Stimulated activated naive CD8-positive, alpha-beta T cell treated with anti-CD3 and anti-CD28 coated beads, Interleukin-15, Interleukin-2, amounts not matched to agents 100 U/mL and 50 U/mL, for 24 hours (primary cell): ENCODE data around the gene RPL22L1.
"Not testable (repeated sequence)": the region's sequence is repeated elsewhere in the genome, so short reads cannot be mapped to it uniquely, and the experiment has no call there.

Source experiments
- ATAC-seq: fragments of 150-1000 bp; cut with Tn5 transposase; one replicate; pipeline ENCODE4 v1.10.0; 2021
- DNase-seq: peaks from one replicate; pipeline ENCODE4 v3.0.0; 2021

Gene RPL22L1

DNA sequence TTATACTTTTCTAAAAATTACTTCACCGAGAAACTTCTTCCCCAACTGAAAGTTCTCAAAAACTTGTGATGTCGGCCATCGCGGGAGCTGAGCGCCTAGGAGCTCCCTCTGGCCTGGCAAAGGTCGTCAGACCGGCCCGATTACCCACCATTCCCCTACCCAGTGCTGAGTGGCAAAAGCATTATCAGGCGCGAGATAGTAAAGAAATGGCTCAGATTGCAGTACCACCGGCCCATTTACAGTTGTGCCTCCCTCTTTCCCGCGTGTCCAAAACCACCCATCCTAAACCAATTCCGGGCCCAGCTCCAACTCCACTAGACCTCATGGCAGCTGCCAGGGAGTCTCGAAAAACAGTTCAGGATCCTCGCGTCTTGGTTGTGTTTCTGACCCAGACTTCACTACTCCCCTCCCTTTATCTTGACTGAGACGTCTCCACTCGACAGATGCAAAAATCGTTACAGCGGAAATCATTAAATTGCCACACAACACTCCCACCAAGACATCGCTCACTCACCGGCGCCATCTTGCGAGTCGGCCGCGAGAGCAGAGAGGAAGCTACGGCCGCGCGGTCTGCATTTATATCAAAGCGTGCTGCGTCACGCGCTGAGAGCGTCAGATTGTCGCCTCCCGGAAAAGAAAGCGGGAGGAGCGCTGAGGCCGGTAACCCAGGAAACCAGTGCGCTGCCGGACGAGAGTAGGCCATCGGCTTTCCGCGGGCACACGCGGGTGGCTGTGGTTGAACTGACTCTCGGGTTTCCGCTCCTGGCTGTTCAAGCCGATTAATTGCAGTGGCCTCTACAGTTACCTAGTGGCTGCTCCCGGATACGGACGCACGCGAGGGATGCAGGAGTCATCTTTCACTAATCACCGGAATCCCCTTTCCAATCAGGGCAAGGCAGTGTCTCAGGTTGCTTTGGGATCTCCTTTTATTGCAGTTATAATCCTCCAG, at the start of gene RPL22L1:
RPL22L1 (minus strand) TSS at position 551 of the 949 bp plus-strand sequence; CDS start at position 523, 28 bp downstream.
- ATAC-seq (peak; percentile 94), DNase-seq (peak; percentile 92)

DNA sequence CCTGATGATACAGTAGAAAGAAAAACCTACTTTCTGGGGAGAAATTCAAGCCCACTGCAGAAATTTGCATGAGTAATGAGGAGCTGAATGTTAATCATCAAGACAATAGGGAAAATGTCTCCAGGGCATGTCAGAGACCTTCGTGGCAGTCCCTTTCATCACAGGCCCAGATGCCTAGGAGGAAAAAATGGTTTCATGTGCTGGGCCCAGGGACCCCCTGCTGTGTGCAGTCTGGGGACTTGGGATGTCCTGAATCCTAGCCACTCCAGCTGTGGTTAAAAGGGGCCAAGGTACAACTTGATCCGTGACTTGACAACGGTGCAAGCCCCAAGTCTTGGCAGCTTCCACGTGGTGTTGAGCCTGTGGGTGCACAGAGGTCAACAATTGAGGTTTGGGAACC, 48.7 kb upstream of the RPL22L1 start:
- no peak for DNase-seq
- no peak for ATAC-seq

DNA sequence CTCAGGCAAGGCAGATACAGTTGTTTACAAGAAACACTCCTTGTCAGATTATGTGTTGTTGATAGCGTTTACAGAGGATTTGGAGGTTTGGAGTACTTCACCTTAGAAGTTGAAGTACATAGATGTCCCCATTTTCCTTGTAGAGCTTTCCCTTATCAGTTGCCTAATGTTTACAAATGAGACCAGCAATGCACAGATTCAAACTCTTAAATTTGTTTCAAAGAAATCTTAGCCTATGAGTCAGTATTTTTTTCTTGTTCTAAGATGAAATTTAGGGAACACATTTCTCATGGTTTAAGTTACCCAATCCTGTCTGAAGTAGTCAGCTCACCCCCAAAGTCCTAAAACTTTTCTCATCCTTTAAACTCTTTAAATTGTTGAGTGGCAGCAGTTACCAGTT, 44.7 kb upstream of the RPL22L1 start:
- ATAC-seq = no peak

DNA sequence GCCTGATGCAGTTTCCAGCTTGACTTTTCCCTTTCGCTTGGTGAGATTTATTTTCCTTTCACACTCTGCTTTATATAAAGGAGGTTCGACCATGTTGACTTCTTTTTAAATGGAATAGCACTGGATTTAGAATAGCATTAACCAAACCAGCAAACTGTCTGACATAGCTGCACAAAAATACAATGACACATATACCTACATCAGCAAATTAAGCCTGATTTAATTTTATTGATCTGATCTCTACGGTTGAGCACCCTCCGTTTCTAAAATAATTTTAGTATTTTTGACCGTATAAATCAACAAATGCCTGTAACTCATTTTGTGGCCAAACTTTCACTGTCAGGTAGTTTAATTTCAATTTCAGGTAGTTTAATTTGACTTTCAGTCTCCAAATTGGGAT, 44.2 kb upstream of the RPL22L1 start:
- no peak for DNase-seq
- ATAC-seq = no peak

More for the DNA sequence above, 44.7 kb upstream of the RPL22L1 start:
- DNase-seq = no peak

DNA sequence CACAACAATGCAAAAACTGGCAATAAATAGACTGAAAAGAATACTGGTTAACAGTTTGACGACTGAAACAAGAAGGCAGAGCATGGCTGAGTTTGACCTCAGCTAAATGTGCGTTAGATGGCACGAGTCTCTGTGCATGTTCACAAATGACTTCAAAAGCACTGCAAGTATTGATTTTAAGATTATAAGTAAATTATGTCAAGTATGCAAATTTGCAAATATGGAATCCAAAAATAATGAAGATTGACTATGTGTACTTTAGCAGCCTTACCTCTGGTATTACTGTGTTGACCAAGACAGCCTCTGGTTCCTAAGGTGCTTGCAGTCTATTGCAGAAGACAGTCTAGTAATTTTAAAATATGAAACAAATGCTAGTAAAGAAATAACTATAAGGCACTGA, 41.1 kb upstream of the RPL22L1 start:
- DNase-seq (no peak), ATAC-seq (no peak)

DNA sequence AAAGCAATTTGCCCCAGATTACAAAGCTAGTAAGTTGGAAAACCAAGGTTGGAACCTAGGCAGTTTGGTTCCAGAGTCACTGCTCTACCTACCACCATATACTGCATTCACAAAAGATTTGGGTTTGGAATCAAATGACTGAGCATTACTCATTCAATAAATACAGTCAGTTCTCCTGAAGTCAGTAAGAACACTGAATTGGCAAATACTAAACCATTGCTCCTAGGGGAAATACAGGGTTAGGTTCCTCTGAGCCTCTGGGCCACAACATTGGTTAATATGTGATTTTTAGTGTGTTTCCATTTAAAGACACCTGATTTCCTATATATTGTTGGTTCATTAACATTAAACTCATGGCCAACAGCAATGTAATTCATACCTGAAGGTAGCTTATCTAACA, 40.5 kb upstream of the RPL22L1 start:
- no peak for DNase-seq

DNA sequence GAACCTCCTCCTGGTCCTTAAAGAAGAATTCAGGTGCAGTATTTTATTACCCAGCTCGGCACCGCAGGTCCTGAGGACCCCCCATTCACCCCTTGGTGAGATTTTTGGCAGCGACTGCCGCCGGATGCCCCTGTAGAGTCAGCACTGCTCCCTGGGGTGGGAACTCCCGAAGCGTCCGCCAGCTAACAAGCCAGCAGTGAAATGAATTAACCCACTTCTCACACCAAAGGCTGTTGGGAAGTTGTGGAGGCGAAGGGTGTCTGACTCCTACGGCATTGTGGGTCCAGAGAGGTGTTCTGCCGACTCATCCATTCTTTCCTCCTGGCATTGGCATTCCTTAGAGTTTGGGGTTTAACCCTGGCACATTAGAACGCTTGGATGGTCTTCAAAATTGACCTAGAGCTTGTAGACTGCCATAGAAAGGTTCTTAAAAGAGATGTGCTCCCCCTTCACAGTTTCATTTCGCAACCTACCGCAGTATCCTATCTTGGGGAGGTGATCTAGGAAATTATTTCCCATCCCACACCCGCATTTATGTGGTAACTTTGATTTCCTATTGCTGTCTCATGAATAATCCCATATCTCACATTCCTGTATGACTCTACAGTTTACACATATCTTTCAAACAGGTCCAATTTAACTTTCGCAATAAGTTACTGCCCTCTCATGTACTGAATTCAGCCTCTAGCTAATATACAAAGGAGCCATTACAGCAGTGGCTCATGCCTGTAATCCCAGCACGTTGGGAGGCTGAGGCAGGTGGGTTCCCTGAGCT, 39.3 kb upstream of the RPL22L1 start:
- ATAC-seq (no peak), DNase-seq (no peak)

More for the DNA sequence above, 40.5 kb upstream of the RPL22L1 start:
- no peak for ATAC-seq

DNA sequence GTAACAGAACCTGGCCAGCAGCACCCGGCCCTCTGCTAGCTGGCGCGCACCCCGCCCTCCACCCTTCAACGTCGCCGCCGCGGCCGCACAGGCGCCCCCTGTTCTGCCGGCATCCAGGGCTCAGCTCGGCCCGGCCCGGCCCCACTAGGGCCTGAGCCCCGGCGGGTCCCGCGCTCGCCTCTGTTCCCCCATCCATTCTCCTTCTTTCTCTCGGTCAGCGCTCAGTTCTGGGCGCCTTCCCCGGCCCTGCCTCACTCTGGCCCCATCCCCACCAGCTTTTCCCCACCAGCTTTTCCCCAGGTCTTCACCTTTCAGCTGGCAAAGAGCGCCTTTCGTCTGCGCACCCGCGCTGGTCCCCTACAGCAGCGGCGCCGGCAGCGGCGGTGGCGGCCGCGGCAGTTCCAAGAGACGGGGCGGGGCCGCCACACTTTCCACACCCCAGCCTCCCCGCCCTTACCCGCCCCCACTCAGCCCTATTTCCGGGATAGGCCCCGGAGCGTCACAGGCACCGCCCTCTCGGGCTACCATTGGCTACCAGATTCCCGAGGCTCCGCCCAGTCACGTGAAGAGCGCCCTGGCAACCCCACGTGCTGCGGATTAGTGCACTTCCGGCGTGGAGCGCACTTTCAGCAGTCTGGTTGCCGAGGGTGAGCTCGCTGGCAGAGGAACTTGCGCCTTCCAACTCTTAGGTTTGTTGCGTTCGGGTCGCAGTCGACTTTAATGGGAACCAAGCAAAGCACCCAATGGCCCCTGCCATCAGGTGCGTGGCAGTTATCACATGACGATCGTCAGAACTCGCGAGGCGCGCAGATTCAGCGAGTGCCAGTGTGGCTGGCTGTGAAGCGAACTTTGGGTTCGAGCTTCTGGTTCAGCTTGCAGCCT, 38.5 kb upstream of the RPL22L1 start, which contains the start of gene EIF5A2:
EIF5A2 (minus strand) TSS at position 403 of the 882 bp plus-strand sequence. CDS start 831 bp downstream, outside the sequence.
- DNase-seq (peak; percentile 96), ATAC-seq (peak; percentile 97)

DNA sequence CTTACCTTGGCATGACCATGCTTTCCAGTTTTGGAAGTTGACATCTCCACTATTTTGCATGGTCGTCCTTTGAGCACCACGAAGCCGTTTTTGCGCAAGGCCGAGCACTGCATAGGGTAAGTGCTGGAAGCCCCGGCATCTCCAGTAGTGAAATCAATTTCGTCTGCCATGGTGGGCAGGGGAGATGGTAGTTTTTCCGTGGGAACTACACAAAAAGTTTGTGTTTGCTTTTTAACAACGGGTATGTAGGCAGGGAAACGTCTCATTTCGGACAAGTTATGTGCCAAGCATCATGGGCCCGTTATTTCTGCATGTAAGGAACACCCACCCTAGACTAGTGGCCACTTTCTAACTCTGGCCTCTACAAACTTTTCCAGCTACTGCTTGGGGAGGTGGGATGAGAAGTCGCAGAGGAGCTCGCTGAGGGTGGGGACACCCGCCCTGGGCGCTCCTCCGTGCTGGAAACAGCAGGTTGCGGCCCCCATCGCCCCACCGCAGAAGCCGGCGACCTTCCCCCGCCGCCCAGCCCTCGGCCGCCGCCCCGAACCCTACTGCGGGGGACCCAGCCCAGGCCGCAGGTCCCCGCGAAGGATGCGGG, 37.7 kb upstream of the RPL22L1 start:
- no peak for ATAC-seq
- DNase-seq = peak; percentile 6

DNA sequence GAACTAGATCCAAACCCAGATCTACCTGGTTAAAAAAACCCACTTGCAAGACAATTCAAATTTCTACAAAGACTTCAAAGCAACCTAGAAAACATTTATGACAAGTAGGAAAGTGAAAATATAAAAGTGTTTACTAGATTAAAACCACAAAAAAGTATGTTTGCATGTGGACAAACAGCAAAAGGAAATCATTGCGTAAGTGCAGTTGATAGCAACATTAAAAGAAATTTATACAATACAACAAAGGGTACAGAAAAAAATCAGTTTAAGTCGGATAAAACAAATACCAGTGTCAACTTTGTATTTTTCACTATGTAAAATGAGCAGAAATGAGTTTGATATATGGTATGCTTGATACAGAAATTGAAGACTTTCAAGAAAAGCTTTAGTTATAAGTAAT, 35.9 kb upstream of the RPL22L1 start:
- DNase-seq (no peak), ATAC-seq (no peak)

DNA sequence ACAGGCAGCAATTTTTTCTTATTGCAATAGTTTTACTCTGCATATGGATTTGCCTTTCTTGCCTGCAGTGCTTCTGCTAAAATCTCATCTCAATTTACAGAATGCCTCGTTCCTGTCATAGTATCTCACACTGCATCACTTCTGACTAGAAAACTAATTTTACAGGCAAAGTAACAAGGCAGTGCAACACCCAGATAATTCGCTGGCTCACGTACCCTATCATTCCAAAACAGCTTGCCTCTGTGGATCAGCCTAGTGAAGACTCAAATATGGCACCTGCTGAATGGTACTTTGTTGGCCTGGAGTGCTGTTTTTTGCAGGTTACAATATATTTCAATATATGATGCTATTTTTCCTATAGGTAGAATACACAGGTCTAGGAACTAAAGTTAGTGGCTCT, 33.1 kb upstream of the RPL22L1 start:
- no peak for ATAC-seq
- DNase-seq = no peak

DNA sequence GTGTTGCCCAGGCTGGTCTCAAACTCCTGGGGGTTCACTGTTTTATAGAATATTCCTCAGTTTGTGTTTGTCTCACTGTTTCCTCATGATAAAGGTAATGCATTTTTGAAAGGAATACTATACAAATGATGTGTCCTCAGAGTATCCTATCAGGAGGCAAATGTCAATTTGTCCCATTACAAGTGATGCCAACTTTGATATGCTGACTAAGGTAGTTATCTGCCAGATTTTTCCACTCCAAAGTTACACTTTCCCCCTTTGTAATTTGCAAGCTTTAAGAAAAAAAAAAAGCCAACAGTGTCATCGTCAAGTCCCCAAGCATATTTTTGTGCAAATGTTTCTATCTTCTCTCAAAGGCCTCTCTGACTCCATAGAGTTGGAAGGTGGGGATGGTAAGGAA, 29.5 kb upstream of the RPL22L1 start:
- DNase-seq (no peak), ATAC-seq (no peak)

DNA sequence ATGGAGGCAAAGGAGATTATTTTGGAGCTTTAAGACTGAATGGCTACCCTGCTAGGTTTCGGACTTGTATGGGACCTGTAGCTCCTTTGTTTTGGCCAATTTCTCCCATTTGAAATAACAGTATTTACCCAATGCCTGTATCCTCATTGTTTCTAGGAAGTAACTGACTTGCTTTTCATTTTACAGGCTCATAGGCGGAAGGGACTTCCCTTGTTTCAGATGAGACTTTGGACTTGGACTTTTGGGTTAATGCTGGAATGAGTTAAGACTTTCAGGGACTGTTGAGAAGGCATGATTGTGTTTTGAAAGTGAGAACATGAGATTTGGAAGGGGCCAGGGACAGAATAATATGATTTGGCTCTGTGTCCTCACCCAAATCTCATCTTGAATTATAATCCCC, 28.0 kb upstream of the RPL22L1 start:
- no peak for DNase-seq
- ATAC-seq = no peak

DNA sequence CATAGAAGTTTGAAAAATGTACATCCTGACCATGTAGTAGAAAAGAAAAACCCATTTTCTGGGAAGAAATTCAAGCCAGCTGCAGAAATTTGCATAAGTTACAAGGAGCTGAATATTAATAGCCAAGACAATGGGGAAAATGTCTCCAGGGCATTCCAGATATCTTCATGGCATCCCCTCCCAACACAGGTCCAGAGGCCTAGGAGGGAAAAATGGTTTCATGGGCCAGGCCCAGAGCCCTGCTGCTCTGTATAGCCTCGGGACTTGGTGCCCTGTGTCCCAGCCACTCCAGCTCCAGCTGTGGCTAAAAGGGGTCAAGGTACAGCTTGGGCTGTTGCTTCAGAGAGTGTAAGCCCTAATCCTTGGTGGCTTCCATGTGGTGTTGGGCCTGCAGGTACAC, 27.2 kb upstream of the RPL22L1 start:
- not testable (repeated sequence) for DNase-seq, ATAC-seq

DNA sequence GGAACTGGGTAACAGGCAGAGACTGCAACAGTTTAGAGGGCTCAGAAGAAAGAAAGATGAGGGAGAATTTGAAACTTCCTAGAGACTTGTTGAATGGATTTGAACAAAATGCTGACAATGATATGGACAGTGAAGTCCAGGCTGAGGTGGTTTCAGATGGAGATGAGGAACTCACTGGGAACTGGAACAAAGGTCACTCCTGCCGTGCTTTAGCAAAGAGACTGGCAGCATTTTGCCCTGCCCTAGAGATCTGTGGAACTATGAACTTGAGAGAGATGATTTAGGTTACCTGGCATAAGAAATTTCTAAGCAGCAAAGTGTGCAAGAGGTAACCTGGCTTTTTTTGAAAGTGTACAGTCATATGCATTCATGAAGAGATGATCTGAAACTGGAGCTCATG, 26.8 kb upstream of the RPL22L1 start:
- DNase-seq (no peak), ATAC-seq (no peak)

DNA sequence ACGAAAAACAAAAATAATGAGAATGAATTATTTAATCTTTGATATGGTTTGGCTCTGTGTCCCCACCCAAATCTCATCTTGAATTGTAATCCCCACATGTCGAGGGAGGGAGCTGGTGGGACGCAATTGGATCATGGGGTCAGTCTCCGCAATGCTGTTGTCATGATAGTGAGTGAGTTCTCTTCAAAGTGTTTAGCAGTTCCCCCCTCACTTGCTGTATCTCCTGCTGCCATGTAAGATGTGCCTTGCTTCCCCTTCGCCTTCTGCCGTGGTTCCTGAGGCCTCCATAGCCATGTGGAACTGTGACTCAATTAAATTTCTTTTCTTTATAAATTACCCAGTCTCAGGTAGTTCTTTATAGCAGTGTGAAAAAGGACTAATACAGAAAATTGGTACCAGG, 26.3 kb upstream of the RPL22L1 start:
- not testable (repeated sequence) for ATAC-seq, DNase-seq

DNA sequence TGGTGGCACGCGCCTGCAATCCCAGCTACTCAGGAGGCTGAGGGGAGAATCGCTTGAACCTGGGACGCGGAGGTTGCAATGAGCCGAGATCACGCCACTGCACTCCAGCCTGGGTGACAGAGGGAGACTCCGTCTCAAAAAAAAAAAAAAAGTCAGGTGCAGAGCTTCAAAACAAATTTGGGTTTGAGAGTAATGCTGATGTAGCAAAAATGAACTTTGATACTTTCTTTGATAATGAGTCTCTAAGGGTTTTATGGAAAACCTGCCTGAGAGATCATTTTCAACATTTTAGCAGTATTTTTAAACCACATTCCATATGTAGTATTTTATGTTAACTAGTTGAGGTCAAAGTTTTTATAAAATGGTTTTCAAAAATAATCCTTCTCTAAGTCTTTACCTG, 23.9 kb upstream of the RPL22L1 start:
- ATAC-seq = no peak
- no peak for DNase-seq

DNA sequence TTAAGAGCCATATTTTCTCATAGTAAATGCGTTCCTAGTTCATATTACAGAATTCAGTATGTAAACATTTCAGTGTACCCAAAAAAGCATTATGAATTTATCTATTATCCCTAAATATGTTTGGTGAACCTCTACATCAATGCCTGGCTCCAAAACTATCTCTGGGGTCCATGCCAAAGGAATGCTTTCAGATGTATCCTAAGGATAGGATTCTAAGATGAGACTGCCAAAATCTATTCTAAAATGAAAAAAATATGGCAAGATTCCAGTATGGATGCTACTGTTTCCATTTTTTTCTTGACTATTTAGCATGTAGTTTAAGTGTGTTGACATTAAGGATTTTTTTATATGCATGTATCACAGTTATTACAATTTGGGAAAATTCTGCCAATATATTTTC, 19.6 kb upstream of the RPL22L1 start:
- no peak for ATAC-seq
- no peak for DNase-seq

DNA sequence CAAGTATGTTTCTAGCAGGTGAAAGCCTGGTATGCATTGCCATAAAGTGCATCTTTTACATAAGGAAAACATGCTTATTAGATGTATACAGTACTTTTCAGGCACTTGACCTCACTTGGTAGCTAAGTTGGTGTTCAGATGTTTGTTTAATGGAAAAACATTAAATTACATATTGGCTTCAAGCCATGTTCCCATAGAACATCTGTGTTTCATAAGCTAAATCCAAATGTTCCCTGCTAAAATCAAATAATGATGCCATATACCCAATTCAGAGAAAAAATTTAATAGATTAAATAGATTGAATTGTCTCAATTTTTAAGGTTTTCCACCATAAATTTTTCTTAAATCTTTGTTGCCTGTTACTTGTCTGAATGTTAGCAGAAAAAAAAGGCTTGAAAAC, 19.1 kb upstream of the RPL22L1 start:
- DNase-seq = no peak
- ATAC-seq = no peak

DNA sequence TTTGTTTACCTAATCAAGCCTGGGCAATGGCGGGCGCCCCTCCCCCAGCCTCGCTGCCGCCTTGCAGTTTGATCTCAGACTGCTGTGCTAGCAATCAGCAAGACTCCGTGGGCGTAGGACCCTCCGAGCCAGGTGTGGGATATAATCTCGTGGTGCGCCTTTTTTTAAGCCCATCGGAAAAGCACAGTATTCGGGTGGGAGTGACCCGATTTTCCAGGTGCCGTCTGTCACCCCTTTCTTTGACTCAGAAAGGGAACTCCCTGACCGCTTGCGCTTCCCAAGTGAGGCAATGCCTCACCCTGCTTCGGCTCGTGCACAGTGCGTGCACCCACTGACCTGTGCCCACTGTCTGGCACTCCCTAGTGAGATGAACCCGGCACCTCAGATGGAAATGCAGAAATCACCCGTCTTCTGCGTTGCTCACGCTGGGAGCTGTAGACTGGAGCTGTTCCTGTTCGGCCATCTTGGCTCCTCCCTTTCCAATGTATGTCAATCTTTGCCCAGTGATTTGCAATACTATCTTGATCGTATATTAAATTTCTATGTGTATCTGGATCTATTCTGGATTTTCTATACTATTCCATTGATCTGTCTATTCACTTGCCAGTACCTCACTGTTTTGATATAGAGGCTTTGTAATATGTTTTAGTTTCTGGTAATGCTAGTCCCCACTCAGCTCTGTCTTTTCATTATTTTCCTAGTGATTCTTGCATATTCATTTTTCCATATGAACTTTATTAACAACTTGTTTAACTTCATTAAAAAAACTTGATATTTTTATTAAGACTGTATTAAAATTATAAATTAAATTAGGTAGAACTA, 14.3 kb upstream of the RPL22L1 start:
- ATAC-seq, DNase-seq: not testable (repeated sequence)

DNA sequence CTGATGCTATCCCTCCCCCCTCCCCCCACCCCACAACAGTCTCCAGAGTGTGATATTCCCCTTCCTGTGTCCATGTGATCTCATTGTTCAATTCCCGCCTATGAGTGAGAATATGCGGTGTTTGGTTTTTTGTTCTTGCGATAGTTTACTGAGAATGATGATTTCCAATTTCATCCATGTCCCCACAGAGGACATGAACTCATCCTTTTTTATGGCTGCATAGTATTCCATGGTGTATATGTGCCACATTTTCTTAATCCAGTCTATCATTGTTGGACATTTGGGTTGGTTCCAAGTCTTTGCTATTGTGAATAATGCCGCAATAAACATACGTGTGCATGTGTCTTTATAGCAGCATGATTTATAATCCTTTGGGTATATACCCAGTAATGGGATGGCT, 8.7 kb upstream of the RPL22L1 start:
- not testable (repeated sequence) for DNase-seq, ATAC-seq
